Lung microvascular endothelial cell (primary cell): ENCODE measurements around the gene CLEC3A. TPM values are rescaled to one million over a fixed set of nuclear protein-coding genes. Genes with fewer than 3 reads are reported as not detected.
"Not testable (repeated sequence)": the region's sequence is repeated elsewhere in the genome, so short reads cannot be mapped to it uniquely, and the experiment has no call there.

Source experiments
- DNase-seq, 2 donors: peaks; one replicate each; pipeline versions ENCODE4 v3.0.0 to v3.0.0-alpha.2; 2010; ENCODE audit warnings: low read depth in 2 of 2
- total RNA-seq: library from RNA; depleted of rRNA; stranded (reverse); fragments of >200 nt; gene quantifications from 2 replicates; pipeline ENCODE4 v1.2.1, GENCODE V29; 2014

Gene CLEC3A
- total RNA-seq, 1 donor from 2014 or later: not detected

DNA sequence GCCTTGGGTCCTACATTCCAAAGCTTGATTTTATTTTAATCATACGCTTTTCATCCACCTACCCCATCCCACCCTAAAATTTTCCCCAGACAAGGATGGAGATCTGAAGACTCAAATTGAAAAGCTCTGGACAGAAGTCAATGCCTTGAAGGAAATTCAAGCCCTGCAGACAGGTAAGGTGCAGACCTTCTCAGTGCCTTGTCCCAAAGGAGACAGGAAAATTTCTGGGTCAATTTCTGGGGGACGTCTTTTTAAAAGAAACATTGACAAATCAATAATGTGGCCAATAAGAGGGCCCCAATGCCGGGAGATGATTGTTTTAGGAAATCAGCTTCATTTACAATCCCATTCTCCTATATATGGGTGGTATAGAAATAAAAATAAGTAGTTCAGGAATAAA is 5.7 kb downstream of the CLEC3A start:
- no peak for DNase-seq

DNA sequence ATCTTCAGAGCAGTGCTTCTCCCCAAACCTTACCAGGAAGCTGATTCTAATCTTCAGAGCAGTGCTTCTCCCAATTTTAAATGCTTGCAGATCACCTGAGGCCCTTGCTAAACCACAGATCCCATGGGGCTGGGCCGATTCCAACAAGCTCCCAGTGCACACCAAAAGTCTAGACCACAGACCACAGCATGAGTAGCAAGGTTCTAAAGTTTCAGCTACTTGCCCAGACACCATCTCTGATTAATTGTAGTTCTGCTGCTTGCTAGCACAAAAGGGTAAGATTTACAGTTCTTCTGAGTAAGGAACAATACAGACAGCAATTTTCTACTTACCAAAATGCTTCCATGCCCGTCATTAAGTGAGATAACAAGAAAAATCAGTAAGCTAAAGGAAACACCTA is 12.2 kb downstream of the CLEC3A start:
- no peak for DNase-seq

- no peak for DNase-seq
Measured at GRCh38 chr16:78035012-78035411, 12.7 kb downstream of the CLEC3A start.

GRCh38 chr16:78040396-78040795 is 18.0 kb downstream of the CLEC3A start:
- DNase-seq: no peak

- peak; percentile 72 to 78 for DNase-seq
Measured at GRCh38 chr16:78045865-78046581, 23.7 kb downstream of the CLEC3A start.

GRCh38 chr16:78048319-78048718 is 26.0 kb downstream of the CLEC3A start:
- DNase-seq: no peak

DNA sequence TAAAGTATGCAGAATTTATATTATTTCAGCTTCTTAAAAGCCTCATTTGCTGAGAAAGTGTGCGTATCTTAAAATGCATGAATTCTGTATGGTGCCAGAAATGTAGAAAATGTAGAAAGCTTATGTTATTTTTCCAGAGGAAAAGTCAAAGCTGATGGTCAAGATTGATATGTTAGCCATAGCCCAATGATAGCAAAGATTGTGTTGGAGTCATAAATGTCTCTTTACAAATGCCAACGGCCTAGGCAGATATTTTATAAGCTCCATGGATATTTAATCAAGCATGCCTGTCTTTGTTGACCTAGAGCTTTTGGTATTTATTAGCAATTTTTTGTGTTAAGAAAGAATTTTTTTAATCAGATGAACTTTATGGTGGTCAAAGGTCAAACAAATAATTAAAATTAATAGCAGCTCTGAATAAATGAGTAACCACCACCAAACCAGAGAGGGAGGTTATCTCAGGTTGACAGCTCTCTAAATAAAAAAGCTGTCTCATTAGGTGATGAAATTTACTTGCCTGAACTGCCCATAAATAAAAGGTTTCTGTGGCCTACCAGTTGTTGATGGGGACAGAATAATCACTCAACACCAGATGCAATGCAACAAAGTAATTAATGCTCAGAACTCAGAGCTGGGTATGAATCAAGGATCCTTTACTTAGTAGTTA is 28.5 kb downstream of the CLEC3A start:
- no peak for DNase-seq

GRCh38 chr16:78057803-78058564 is 35.6 kb downstream of the CLEC3A start:
- DNase-seq: no peak

DNA sequence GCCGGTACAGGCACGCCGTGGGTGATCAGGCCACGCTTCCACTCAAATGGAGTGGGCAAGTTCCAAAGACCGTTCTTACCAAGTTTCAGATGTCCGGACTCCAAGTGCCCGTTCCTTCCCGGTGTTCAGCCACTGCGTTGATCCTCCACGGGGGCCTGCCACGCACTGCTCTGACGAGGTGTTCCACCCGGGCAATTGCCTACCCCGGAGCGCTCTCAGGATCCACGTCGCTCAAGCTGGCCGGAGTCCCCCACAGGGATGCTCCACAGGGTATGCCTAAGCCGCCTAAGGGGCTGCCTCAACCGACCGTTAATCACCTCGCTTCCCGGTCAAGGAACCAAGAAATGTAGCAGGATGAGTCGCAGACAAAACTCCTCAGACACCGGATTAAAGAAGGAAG is 37.5 kb downstream of the CLEC3A start:
- not testable (repeated sequence) for DNase-seq

DNA sequence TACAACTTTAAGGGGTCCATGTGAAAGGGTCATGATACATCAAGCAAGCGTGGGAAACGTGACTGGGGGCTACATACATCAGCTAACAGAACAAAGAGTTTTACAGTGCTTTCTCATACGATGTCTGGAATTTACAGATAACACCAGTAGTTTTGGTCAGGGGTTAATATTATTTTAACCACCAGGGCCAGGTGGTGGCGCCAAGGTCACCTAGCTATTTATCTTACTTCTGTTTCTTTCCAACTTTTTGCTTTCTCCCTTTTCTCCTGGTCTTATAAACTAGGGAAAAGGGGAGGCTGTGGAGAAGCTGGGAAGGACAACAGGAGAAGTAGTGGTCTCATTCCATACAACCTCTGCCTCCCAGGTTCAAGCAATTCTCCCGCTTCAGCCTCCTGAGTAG is 37.9 kb downstream of the CLEC3A start:
- no peak for DNase-seq

DNA sequence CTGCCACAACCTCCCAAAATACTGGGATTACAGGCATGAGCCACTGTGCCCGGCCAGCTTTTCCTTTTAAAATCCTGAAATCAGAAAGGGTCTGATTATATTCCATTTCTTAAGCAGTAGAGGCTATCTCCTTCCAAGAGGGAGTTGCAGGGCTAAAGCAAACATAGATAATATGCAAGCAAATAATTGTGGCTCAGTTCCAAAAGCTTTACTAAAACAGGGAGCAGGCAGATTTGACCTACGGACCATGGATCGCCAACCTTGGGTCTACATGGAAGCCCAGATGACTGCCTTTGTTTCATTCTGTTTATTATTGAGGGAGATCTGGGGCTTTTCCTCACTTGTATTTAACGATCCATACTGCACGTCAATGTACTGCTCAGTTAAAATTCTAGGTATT is 38.5 kb downstream of the CLEC3A start:
- DNase-seq: no peak

DNA sequence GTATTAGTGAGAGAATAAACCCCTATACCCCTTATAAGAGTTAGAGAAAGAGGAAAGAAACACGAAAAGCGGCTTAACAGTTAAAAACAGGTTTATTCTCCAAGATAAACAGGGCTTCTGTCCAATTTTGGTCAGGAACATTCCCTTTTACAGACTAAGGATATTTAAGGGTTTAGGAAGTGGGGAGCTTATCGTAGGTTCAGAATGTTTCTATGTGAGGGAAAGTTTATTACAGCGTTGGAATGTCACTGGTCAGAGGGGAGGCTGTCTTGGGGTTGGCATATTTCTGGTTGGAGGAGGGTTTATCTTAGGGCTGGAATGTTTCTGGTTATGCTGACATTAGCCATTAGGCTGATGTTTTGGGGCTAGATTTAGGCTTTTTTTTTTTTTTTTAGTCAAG is 43.0 kb downstream of the CLEC3A start:
- DNase-seq: no peak

DNA sequence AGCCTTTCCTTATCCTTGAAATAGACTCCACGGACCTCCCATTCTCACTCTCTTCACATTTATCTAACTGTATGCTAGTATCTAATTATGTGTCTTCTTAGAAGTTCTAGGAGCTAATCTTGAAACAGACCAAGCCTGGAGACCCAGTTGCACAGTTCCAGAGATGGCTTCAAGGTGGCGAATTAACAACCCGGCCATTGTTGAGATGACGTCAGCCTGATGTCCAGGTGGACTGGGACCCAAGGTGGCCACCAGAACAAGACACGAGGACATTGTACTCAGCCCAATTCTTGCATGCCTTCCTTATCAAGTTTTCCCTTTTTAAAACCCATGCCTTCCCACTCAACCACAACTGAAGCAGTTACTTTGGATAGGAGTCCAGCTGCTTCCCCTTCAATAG is 47.6 kb downstream of the CLEC3A start:
- DNase-seq: no peak

DNA sequence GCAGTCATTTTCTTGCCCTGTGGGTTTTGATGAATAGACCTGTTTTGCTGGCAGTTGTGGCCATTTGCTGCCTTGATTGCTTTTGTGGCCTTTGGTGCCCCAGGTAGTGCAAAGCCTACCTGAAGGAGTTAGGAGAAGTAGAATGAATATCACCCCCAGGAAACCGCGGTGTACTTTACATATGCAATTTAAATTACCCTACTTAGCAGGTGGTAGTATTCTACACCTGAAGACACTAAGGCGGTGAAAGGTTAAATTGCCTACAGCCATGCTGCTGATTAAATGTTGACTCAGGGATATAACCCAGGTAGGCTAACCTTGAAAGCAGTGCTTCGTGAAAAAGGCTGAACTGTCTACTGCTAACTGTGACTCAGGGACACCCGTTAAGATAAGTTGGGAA is 49.9 kb downstream of the CLEC3A start:
- DNase-seq: no peak

DNA sequence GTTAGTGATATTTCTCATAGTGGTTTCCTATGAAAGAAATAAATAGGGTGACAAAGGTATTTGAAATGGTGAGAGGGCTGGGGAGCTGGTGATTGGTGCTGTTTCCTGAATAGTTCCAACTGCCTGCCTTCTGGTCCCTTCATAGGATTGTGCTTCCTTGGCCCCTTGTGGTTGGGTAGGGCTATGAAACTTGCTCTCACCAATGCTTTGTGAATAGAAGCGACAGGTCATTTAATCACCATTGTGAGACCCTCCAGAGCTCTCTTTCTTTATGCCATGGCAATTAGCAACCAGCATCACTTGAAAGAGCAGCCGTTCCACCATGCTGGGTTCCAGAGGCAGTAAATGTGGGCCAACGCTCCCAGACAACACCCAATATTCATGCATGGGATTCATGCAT is 53.5 kb downstream of the CLEC3A start:
- DNase-seq: no peak

DNA sequence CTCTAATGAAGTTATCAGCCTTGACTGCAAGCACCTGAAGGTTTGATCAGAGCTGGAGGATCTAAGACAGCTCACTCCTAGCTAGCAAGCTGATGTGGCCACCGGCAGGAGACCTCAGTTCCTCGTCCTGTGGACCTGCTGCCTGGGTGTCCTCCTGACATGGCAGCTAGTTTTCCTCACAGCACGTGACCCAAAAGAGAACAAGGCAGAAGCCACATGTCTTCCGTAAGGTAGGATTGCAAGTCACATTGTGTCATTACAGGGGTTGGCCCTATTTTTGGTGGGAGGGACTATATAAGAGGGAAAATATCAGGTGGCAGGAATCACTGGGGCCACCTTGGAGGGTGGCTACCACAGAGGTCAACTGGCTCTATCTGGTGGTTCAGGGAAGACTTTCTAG is 59.0 kb downstream of the CLEC3A start:
- DNase-seq: no peak

Other genes starting within 250 kb of the CLEC3A start
- 0.20 and 3.3 TPM in 2 replicates for gene VAT1L, start 234.0 kb upstream of the CLEC3A start, total RNA-seq
- 7.2 and 8.7 TPM in 2 replicates for gene WWOX, start 77.1 kb downstream of the CLEC3A start, total RNA-seq